Suprapubic skin (tissue), 4 donors: ENCODE data around the gene CNOT1. TPM values are rescaled to one million over a fixed set of nuclear protein-coding genes. Genes with fewer than 3 reads are reported as not detected.
A peak's percentile ranks its signal among the peaks of the same experiment; 100 is the strongest.

ENCODE experiments used
- DNase-seq, 2 donors: peaks; one replicate each; pipeline ENCODE4 v3.0.0-alpha.2; 2019; ENCODE audit warnings: low spot score in 2 of 2
- H3K27ac ChIP-seq: fragments of 200-600 bp; sonication (generic); one replicate; pipeline ENCODE4 v1.5.1; 2019
- H3K27me3 ChIP-seq: fragments of 200-600 bp; sonication (generic); one replicate; pipeline ENCODE4 v1.5.1; 2019
- H3K36me3 ChIP-seq: fragments of 200-600 bp; sonication (generic); one replicate; pipeline ENCODE4 v1.5.1; 2019
- H3K4me1 ChIP-seq: fragments of 200-600 bp; sonication (generic); one replicate; pipeline ENCODE4 v1.5.1; 2019
- H3K4me3 ChIP-seq: fragments of 200-600 bp; sonication (generic); one replicate; pipeline ENCODE4 v1.5.1; 2019; ENCODE audit warnings: mild to moderate bottlenecking
- H3K9me3 ChIP-seq: fragments of 200-600 bp; sonication (generic); one replicate; pipeline ENCODE4 v1.5.1; 2019
- CTCF ChIP-seq, 2 donors: fragments of 200-600 bp in 1 of 2; fragments of 450-650 bp in 1 of 2; sonication (generic) in 1 of 2; IDR thresholded peaks; one replicate each; pipeline ENCODE4 v1.5.1; 2016 to 2019; ENCODE audit warnings: antibody characterized with exemption in 2 of 2, mild to moderate bottlenecking in 1 of 2, moderate library complexity in 1 of 2
- EP300 ChIP-seq: sonication (generic); formaldehyde crosslinking; IDR thresholded peaks from one replicate; pipeline ENCODE4 v1.6.1; 2017; ENCODE audit warnings: antibody characterized with exemption
- POLR2A ChIP-seq, 2 donors: fragments of 450-650 bp; IDR thresholded peaks; one replicate each; pipeline ENCODE4 v1.6.1; 2017; ENCODE audit warnings: antibody characterized with exemption in 2 of 2, mild to moderate bottlenecking in 2 of 2, moderate library complexity in 2 of 2
- POLR2AphosphoS5 ChIP-seq, 3 donors: sonication (generic); formaldehyde crosslinking; IDR thresholded peaks; one replicate each; pipeline ENCODE4 v1.6.1; 2017; ENCODE audit warnings: antibody characterized with exemption in 3 of 3
- WGBS: methylation state at CpG from one replicate; pipeline ENCODE4 v1.1.5; 2018; 5-methylcytosine and 5-hydroxymethylcytosine counted together
- total RNA-seq, 4 donors: library from RNA; depleted of rRNA; stranded (reverse); fragments of >200 nt; gene quantifications; one replicate each; pipeline ENCODE4 v1.1.0, GENCODE V29; 2016

CNOT1 gene
- total RNA-seq, 4 donors from 2014 or later = 94.8 to 238 (median 143) TPM

- no peaks in the 10 kb centered on the region for H3K27me3 ChIP-seq
- no peak overlapping the region for H3K27ac ChIP-seq
- no peak for TF ChIP-seq POLR2AphosphoS5 (IDR thresholded peaks at IDR 0.05)
- TF ChIP-seq CTCF (IDR thresholded peaks at IDR 0.05) = peak; percentile 76 to 87
- peaks cover 7% of the 10 kb centered on the region for H3K4me1 ChIP-seq
- H3K4me3 ChIP-seq = peak overlapping the region; percentile 15
- peak in 1 of 2 donors; percentile 81 for DNase-seq
- H3K9me3 ChIP-seq = no peaks in the 10 kb centered on the region
- H3K36me3 ChIP-seq = no peaks in the 10 kb centered on the region
- 36% methylated on average over 19 of the region's 43 CpGs for whole genome bisulfite sequencing
These were observed 141.9 kb downstream of the CNOT1 start for GRCh38 chr16:58487566-58488351.

GRCh38 chr16:58485184-58485887 is 144.3 kb downstream of the CNOT1 start:
- H3K27ac ChIP-seq = no peak overlapping the region
- H3K9me3 ChIP-seq = no peaks in the 10 kb centered on the region
- peaks cover 3% of the 10 kb centered on the region for H3K27me3 ChIP-seq
- H3K36me3 ChIP-seq = no peaks in the 10 kb centered on the region
- DNase-seq = no peak
- H3K4me3 ChIP-seq = no peak overlapping the region
- TF ChIP-seq EP300 = no peak
- TF ChIP-seq POLR2A (IDR thresholded peaks at IDR 0.05) = no peak
- no peak for TF ChIP-seq CTCF (IDR thresholded peaks at IDR 0.05)
- TF ChIP-seq POLR2AphosphoS5 (IDR thresholded peaks at IDR 0.05) = no peak
- WGBS = 72% methylated on average over 11 of the region's 11 CpGs
- H3K4me1 ChIP-seq = peaks cover 7% of the 10 kb centered on the region

GRCh38 chr16:58481931-58482330 is 147.7 kb downstream of the CNOT1 start:
- Histone ChIP-seq H3K4me3 (no peak overlapping the region), H3K9me3 (no peaks in the 10 kb centered on the region), H3K27ac (no peak overlapping the region), H3K27me3 (peaks cover 4% of the 10 kb centered on the region), H3K36me3 (no peaks in the 10 kb centered on the region), H3K4me1 (no peaks in the 10 kb centered on the region)
- WGBS = 92% methylated on average over 2 of the region's 8 CpGs
- TF ChIP-seq POLR2A (IDR thresholded peaks at IDR 0.05) (no peak), EP300 (no peak), POLR2AphosphoS5 (IDR thresholded peaks at IDR 0.05) (no peak), CTCF (IDR thresholded peaks at IDR 0.05) (no peak)
- no peak for DNase-seq

- Histone ChIP-seq H3K36me3 (no peaks in the 10 kb centered on the region), H3K4me1 (no peaks in the 10 kb centered on the region), H3K9me3 (no peaks in the 10 kb centered on the region), H3K27ac (no peak overlapping the region), H3K4me3 (no peak overlapping the region), H3K27me3 (peaks cover 4% of the 10 kb centered on the region)
- no peak for DNase-seq
- 89% methylated on average over 11 of the region's 11 CpGs for whole genome bisulfite sequencing
- TF ChIP-seq POLR2A (IDR thresholded peaks at IDR 0.05) = no peak
- TF ChIP-seq CTCF (IDR thresholded peaks at IDR 0.05) = no peak
- TF ChIP-seq EP300 = no peak
- TF ChIP-seq POLR2AphosphoS5 (IDR thresholded peaks at IDR 0.05) = no peak
These were observed 148.3 kb downstream of the CNOT1 start for GRCh38 chr16:58481226-58481869.

- no peak overlapping the region for H3K27ac ChIP-seq
- TF ChIP-seq POLR2A (IDR thresholded peaks at IDR 0.05) = no peak
- no peak for TF ChIP-seq EP300
- TF ChIP-seq POLR2AphosphoS5 (IDR thresholded peaks at IDR 0.05) = no peak
- no peak for TF ChIP-seq CTCF (IDR thresholded peaks at IDR 0.05)
- no peak overlapping the region for H3K4me3 ChIP-seq
- no peaks in the 10 kb centered on the region for H3K9me3 ChIP-seq
- DNase-seq = no peak
- no peaks in the 10 kb centered on the region for H3K4me1 ChIP-seq
- 89% methylated on average over 2 of the region's 2 CpGs for WGBS
- peaks cover 4% of the 10 kb centered on the region for H3K27me3 ChIP-seq
- H3K36me3 ChIP-seq = no peaks in the 10 kb centered on the region
These were observed 151.2 kb downstream of the CNOT1 start for GRCh38 chr16:58478427-58478826.
